CD4-positive, alpha-beta T cell treated with Interleukin-12 subunit alpha and Interleukin-12 subunit beta, for 1 hour (primary cell): ENCODE measurements around the gene KCNV2.

ENCODE experiments used
- DNase-seq: peaks from one replicate; pipeline ENCODE4 v3.0.0-alpha.2; 2020

KCNV2 gene

DNA sequence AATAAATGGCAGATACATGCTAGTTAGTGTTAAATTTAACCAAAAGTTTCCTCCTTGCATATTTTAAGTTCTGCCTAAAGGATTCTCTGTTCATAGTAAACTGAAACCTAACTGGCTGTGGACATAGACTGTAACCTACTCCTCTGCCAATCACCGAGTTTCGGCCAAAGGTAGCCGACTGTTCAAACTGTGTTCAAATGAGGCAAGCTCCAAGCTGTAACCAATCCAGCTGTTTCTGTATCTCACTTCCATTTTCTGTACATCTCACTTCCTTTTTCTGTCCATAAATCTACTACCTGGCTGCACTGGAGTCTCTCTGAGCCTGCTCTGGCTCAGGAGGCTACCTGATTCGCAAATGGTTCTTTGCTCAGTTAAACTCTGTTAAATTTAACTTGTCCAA is 44.1 kb downstream of the KCNV2 start:
- no peak for DNase-seq

DNA sequence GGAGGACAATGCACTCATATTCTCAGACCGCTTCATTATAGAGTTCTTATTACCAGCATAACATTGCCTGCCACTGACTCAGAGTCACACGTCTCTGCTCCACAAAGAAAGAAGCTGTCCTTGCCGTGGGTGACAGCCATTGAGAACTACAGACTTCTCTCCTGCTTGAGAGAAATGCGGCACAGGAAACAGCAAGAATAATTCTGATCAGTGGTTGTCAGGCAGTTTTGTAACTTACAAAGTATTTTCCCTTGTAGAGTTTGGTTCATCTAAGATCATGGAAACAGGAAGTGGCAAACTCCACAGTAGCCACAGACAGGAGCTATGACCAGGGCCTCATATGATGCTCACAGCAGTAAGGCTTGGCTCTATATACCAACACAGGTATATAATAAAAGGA is 47.0 kb downstream of the KCNV2 start:
- peak; percentile 9 for DNase-seq

DNA sequence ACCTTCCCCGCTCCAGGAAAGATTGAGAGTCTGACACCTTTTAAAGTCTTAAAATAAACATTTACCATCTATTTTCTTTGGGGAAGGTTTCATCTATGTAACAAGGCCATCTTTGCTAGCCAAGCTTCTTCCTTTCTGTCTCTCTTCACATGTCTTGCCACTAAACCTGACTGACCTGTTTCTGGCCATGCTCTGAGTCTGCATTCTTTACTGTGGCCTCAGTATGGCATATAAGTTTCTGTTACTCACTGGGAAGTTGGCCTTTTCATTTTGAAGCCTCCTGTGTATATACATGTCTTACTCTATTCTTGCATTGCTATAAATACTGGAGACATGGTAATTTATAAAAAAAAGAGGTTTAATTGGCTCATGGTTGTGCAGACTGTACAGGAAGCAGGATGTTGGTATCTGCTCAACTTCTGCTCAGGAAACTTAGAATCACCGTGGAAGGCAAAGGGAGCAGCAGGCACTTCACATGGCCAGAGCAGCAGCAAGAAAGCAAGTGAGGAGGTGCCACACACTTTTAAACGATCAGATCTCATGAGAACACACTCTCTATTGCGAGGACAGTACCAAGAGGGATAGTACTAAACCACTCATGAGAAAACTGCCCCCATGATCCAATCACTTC is 48.1 kb downstream of the KCNV2 start:
- no peak for DNase-seq

DNA sequence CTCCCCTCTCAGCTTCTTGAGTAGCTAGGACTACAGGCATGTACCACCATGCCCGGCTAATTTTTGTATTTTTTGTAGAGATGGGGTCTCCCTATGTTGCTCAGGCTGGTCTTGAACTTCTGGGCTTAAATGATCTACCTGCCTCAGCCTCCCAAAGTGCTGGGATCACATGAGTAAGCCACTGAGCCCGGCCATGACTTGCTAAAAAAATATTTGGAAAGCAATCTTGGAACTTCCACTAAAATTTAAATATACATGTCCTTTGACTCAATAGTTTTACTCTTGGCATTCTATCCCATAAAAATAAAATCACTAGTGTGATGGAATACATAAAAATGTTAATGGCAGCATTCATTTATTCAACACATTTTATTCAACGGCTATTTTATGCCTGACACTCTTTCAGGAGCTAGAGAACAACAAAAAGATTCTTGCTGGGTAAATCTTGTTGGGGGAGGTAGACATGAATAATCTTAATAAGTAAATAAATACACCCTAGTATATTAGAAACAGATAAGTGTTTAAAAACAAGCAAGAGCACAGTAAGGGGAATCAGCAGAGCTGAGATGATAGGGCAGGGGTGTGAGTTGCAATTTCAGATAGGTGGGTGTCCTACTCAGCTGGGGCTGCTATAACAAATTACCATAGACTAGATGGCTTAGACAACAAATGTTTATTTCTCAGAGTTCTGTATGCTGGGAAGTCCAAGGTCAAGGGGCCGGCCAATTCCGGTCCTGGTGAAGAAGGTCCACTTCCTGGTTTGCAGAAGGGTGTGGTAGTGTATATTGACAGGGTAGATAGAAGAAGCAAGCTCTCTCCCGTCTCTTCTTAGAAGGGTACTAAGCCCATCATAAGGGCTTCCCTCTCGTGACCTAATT is 50.7 kb downstream of the KCNV2 start:
- no peak for DNase-seq

DNA sequence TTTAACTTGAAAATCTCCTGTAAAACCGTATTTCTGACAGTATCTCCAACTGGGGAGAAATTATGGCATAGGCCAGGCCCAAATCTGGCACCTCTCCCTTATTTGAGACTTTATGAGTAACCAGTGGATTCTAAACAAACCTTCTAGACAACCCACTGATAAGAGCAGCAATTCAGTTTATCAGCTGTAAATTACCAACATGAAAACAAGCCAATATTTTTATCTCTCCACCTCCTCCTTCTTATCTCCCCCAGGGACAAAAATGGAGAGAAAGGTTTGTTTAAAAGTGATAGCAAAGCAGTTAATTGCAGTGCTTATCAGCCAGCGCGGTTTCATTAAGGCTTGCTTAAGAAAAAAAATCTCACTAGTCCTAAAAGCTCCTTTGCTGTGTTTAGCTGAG is 53.8 kb downstream of the KCNV2 start:
- no peak for DNase-seq

DNA sequence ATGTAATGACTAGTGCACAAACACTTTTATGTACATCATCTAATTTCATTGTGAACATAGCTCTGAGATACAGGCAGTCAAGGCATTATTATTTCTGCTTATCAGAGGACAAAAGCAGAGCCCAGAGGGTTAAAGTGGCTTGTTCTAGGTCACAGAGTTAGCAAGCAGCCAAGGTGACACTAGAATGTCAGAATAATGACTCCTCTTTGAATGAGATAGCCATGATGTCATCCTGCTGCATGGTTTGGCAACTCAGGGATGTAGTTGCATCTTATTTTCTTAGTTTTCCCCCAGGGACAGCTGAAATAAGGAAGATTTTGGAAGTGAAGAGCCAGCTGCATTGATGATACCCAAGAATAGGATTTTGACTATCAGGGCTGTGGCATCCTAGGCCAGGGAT is 54.4 kb downstream of the KCNV2 start:
- DNase-seq, result no peak

DNA sequence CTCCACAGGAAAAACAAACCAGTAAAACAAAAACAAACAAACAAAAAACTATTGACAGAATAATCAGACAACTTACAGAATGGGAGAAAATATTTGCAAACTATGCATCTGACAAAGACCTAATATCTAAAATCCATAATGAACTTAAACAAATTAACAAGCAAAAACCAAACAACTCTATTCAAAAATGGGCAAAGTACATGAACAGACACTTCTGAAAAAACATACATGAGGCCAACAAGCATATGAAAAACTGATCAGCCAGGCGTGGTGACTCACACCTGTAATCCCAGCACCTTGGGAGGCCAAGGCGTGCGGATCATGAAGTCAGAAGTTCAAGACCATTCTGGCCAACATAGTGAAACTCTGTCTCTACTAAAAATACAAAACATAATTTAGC is 60.1 kb downstream of the KCNV2 start:
- DNase-seq, result no peak

DNA sequence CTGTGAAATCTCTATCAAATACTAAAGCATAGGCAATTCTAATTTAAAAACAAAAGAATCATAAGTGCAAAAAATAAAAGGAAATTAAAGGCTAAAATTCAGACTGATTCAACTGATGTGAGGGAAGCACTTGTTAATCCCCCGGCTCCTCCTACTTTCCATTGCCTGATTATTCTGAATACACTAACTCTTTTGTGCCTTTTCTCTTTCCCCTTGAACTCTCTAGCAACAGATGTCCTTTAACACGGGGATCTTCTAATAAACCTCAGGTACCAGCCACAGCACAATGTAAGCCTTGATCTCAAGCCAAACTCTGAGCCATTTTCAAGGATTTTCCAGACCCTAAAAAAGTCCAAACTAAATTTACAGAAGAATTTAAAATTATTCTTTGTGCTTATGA is 61.5 kb downstream of the KCNV2 start:
- no peak for DNase-seq
